Stimulated activated CD8-positive, alpha-beta memory T cell treated with anti-CD3 and anti-CD28 coated beads, Interleukin-2, amount 100 ng/mL, for 48 hours (primary cell): ENCODE measurements around the gene ALG14.

Experiments
- DNase-seq, 2 donors: peaks; one replicate each; pipeline ENCODE4 v3.0.0-alpha.2; 2020; ENCODE audit warnings: low read depth in 2 of 2

ALG14 gene

GRCh38 chr1:94929351-94930217 lies 143.2 kb downstream of the ALG14 start:
- no peak for DNase-seq

GRCh38 chr1:94928293-94928939 lies 144.3 kb downstream of the ALG14 start:
- no peak for DNase-seq

- no peak for DNase-seq
Observed at GRCh38 chr1:94927405-94928175, 145.2 kb downstream of the ALG14 start.

GRCh38 chr1:94926915-94927404 lies 145.8 kb downstream of the ALG14 start, which contains the start of gene CNN3:
Gene CNN3, minus strand, starts transcription at chr1:94927110. Its CDS starts 216 bp downstream, at chr1:94926894.
- DNase-seq: peak; percentile 51 to 53

GRCh38 chr1:94926126-94926914 lies 146.4 kb downstream of the ALG14 start:
- DNase-seq: peak; percentile 8 to 9

GRCh38 chr1:94925561-94926125 lies 147.1 kb downstream of the ALG14 start:
- DNase-seq: no peak

- DNase-seq: no peak
Observed at GRCh38 chr1:94925004-94925403, 147.7 kb downstream of the ALG14 start.
